DND-41 (cell line): ENCODE measurements around the gene SCGB1D2.

ENCODE experiments used
- EZH2 ChIP-seq: IDR thresholded peaks from 3 replicates; pipeline ENCODE4 v1.6.1; 2012; ENCODE audit warnings: borderline replicate concordance, low read depth, mild to moderate bottlenecking, moderate library complexity, low read length, inconsistent platforms; ENCODE audit not compliant: severe bottlenecking
- TF ChIP-seq, protein P1 (sequence below): IDR thresholded peaks from 2 replicates; pipeline ENCODE4 v1.5.1; 2012; ENCODE audit warnings: borderline replicate concordance, low read length, moderate library complexity, mild to moderate bottlenecking; ENCODE audit not compliant: poor library complexity, severe bottlenecking; ENCODE audit errors: extremely low read depth

DNA sequence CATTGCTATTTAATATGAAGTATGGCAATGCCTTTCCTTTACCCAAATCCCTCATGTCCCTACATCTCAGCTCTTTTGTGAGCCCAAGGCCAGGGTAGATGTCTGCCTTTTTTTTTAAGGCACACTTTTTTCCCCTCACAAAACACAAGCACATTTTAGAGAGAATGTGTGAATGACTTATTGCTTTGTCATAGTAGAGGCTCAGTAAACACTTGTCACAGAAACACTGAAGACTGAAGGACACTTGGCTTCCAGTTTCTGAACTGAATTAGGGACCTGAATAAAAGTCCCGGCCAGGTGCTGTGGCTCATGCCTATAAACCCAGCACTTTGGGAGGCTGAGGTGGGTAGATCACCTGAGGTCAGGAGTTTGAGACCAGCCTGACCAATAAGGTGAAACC is 25.0 kb downstream of the SCGB1D2 start:
- TF ChIP-seq, protein P1, sequence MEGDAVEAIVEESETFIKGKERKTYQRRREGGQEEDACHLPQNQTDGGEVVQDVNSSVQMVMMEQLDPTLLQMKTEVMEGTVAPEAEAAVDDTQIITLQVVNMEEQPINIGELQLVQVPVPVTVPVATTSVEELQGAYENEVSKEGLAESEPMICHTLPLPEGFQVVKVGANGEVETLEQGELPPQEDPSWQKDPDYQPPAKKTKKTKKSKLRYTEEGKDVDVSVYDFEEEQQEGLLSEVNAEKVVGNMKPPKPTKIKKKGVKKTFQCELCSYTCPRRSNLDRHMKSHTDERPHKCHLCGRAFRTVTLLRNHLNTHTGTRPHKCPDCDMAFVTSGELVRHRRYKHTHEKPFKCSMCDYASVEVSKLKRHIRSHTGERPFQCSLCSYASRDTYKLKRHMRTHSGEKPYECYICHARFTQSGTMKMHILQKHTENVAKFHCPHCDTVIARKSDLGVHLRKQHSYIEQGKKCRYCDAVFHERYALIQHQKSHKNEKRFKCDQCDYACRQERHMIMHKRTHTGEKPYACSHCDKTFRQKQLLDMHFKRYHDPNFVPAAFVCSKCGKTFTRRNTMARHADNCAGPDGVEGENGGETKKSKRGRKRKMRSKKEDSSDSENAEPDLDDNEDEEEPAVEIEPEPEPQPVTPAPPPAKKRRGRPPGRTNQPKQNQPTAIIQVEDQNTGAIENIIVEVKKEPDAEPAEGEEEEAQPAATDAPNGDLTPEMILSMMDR, result no peak
- TF ChIP-seq EZH2, result no peak
